Measurements from ENCODE around the gene MORF4L2. TPM values are rescaled to one million over a fixed set of nuclear protein-coding genes. Genes with fewer than 3 reads are reported as not detected.

Gene MORF4L2, protein sequence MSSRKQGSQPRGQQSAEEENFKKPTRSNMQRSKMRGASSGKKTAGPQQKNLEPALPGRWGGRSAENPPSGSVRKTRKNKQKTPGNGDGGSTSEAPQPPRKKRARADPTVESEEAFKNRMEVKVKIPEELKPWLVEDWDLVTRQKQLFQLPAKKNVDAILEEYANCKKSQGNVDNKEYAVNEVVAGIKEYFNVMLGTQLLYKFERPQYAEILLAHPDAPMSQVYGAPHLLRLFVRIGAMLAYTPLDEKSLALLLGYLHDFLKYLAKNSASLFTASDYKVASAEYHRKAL
- total RNA-seq = 100 to 1,000 TPM in 1 of 2 donors, 10 to 100 TPM in 1; 90.9 to 366 TPM
- polyA plus RNA-seq = 100 to 1,000 TPM in 1 of 2 donors, 10 to 100 TPM in 1; 91.3 to 258 TPM

DNA sequence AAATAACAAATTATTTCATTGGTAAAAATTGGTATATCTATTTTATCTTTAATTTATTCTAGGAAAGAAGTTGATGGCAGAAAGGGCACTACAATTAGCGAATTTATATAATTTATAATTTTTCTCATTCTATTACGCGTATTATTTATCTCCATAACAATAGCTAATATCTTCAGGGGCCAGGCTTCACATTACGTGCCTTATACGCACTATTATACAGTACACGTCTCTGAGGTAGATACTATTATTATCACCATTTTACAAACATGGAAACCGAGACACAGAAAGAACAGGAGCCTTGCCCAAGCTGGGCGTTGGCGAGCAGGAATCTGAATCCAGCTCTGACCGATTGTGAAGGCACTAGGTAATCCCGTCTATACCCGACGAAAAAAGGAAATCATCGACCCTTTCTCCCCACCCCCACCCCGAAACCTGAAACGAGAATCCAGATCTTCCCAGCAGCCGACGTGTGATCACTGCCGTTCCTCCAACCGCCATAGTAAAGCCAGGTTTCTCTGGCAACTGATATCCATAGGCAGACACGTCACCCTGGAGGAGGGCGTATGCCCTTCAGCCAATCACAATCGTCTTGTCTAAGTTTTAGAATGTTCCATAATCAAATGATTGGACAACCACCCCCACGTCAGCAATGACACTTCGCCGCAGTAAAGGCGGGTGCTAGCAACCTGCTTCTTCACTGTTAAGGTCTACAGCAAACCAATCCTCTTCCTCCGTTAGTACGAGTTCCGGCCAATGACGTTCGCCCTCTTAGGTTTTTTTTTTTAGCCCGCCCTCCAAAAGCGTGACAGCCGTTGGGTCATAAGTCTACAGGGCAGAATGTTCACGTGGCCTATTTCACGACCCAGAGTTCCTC, at the start of gene MORF4L2:
TSS of gene MORF4L2 (minus strand) at position 501 of the 874 bp plus-strand sequence. CDS start 9,672 bp downstream, outside the sequence.
- peak within 1 kb of the TSS; percentile 76 to 100 for H3K9ac ChIP-seq (ENCODE audit: low read depth in 1 of 2, low read length in 2 of 2)
- H3K27ac ChIP-seq (ENCODE audit: low read depth in 1 of 2, low read length in 2 of 2) = peak within 1 kb of the TSS; percentile 96 to 100
- no peaks in the 10 kb centered on the region for H3K9me3 ChIP-seq (ENCODE audit: control insufficient read depth in 4 of 4, low read length in 3 of 4)
- WGBS = under 1% methylated on average over 37 of the region's 37 CpGs
- no peak for TF ChIP-seq NR2F2 (IDR thresholded peaks at IDR 0.05)
- TF ChIP-seq SP1 (IDR thresholded peaks at IDR 0.05) = peak; percentile 87
- TF ChIP-seq, protein P1, sequence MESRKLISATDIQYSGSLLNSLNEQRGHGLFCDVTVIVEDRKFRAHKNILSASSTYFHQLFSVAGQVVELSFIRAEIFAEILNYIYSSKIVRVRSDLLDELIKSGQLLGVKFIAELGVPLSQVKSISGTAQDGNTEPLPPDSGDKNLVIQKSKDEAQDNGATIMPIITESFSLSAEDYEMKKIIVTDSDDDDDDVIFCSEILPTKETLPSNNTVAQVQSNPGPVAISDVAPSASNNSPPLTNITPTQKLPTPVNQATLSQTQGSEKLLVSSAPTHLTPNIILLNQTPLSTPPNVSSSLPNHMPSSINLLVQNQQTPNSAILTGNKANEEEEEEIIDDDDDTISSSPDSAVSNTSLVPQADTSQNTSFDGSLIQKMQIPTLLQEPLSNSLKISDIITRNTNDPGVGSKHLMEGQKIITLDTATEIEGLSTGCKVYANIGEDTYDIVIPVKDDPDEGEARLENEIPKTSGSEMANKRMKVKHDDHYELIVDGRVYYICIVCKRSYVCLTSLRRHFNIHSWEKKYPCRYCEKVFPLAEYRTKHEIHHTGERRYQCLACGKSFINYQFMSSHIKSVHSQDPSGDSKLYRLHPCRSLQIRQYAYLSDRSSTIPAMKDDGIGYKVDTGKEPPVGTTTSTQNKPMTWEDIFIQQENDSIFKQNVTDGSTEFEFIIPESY (IDR thresholded peaks at IDR 0.05) = no peak
- TF ChIP-seq, protein P2, sequence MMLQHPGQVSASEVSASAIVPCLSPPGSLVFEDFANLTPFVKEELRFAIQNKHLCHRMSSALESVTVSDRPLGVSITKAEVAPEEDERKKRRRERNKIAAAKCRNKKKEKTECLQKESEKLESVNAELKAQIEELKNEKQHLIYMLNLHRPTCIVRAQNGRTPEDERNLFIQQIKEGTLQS (IDR thresholded peaks at IDR 0.05) = peak; percentile 15
- no peak for TF ChIP-seq EGR1 (IDR thresholded peaks at IDR 0.05; ENCODE audit: low read depth in 2 of 2)
- TF ChIP-seq RAD21 (IDR thresholded peaks at IDR 0.05) = no peak
- peak; percentile 51 to 58 for TF ChIP-seq HNF4A (conservative IDR thresholded peaks at IDR 0.05)
- TF ChIP-seq, protein P3, sequence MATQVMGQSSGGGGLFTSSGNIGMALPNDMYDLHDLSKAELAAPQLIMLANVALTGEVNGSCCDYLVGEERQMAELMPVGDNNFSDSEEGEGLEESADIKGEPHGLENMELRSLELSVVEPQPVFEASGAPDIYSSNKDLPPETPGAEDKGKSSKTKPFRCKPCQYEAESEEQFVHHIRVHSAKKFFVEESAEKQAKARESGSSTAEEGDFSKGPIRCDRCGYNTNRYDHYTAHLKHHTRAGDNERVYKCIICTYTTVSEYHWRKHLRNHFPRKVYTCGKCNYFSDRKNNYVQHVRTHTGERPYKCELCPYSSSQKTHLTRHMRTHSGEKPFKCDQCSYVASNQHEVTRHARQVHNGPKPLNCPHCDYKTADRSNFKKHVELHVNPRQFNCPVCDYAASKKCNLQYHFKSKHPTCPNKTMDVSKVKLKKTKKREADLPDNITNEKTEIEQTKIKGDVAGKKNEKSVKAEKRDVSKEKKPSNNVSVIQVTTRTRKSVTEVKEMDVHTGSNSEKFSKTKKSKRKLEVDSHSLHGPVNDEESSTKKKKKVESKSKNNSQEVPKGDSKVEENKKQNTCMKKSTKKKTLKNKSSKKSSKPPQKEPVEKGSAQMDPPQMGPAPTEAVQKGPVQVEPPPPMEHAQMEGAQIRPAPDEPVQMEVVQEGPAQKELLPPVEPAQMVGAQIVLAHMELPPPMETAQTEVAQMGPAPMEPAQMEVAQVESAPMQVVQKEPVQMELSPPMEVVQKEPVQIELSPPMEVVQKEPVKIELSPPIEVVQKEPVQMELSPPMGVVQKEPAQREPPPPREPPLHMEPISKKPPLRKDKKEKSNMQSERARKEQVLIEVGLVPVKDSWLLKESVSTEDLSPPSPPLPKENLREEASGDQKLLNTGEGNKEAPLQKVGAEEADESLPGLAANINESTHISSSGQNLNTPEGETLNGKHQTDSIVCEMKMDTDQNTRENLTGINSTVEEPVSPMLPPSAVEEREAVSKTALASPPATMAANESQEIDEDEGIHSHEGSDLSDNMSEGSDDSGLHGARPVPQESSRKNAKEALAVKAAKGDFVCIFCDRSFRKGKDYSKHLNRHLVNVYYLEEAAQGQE (IDR thresholded peaks at IDR 0.05) = peak; percentile 90
- peak; percentile 94 for TF ChIP-seq TAF1 (conservative IDR thresholded peaks at IDR 0.05)
- peak; percentile 28 to 61 for TF ChIP-seq JUND (IDR thresholded peaks at IDR 0.05)
- no peak for TF ChIP-seq FOXA2 (IDR thresholded peaks at IDR 0.05)
- peak; percentile 96 for TF ChIP-seq YY1 (IDR thresholded peaks at IDR 0.05)
- TF ChIP-seq, protein P4, sequence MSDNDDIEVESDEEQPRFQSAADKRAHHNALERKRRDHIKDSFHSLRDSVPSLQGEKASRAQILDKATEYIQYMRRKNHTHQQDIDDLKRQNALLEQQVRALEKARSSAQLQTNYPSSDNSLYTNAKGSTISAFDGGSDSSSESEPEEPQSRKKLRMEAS (IDR thresholded peaks at IDR 0.05) = no peak
- peak; percentile 23 to 44 for TF ChIP-seq RXRA (IDR thresholded peaks at IDR 0.05)
- DNase-seq (ENCODE audit: low spot score) = peak; percentile 81
- no peaks in the 10 kb centered on the region for H3K27me3 ChIP-seq (ENCODE audit: control insufficient read depth in 4 of 4, insufficient read depth in 4 of 4, low read length in 3 of 4)
- peaks cover 0 to 10% (median 1%) of the 10 kb centered on the region in 4 donors for H3K4me1 ChIP-seq (ENCODE audit: control insufficient read depth in 4 of 4, insufficient read depth in 4 of 4, low read length in 3 of 4)
- H3K36me3 ChIP-seq (ENCODE audit: control insufficient read depth in 4 of 4, insufficient read depth in 3 of 4, low read depth in 1 of 4, low read length in 3 of 4) = peaks cover 0 to 14% (median 11%) of the 10 kb centered on the region in 4 donors
- H3K4me3 ChIP-seq (ENCODE audit: low read depth in 1 of 3, low read length in 3 of 3) = peak within 1 kb of the TSS; percentile 69 to 79 (median 78)

All from liver (tissue), 9 donors.